Astrocyte (in vitro differentiated cells and primary cell): ENCODE results near the gene PODN.

ENCODE experiments used
- EZH2 ChIP-seq: IDR thresholded peaks from 2 replicates; pipeline ENCODE4 v1.6.1; 2012; ENCODE audit warnings: mild to moderate bottlenecking, low read length, inconsistent platforms; ENCODE audit not compliant: insufficient read depth
- TF ChIP-seq, protein P1 (sequence below): IDR thresholded peaks from 2 replicates; pipeline ENCODE4 v1.5.1; 2011; ENCODE audit warnings: low read depth, mild to moderate bottlenecking, inconsistent platforms, low read length, moderate library complexity; ENCODE audit not compliant: insufficient read depth

DNA sequence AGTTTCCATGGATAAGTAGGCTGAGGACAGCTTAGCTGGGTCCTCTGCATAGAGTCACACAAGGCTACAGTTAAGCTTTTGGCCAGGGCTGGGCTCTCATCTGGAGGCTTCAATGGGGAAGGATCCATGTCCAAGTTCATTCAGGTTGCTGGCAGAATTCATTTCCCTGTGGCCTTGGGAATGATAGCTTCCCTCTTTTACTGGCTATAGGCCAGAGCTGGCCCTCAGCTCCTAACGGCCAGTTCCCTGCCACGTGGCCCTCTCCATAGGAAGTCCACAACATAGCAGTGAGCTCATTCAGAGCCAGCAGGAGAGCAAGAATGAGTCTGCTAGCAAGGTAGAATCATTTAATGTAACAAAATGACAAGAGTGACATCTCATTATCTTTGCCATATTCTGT, 15.1 kb upstream of the PODN start:
- TF ChIP-seq, protein P1, sequence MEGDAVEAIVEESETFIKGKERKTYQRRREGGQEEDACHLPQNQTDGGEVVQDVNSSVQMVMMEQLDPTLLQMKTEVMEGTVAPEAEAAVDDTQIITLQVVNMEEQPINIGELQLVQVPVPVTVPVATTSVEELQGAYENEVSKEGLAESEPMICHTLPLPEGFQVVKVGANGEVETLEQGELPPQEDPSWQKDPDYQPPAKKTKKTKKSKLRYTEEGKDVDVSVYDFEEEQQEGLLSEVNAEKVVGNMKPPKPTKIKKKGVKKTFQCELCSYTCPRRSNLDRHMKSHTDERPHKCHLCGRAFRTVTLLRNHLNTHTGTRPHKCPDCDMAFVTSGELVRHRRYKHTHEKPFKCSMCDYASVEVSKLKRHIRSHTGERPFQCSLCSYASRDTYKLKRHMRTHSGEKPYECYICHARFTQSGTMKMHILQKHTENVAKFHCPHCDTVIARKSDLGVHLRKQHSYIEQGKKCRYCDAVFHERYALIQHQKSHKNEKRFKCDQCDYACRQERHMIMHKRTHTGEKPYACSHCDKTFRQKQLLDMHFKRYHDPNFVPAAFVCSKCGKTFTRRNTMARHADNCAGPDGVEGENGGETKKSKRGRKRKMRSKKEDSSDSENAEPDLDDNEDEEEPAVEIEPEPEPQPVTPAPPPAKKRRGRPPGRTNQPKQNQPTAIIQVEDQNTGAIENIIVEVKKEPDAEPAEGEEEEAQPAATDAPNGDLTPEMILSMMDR: no peak
- no peak for TF ChIP-seq EZH2
